GM18951 (cell line): ENCODE data around the gene SLAMF7.

Experiments
- POLR2A ChIP-seq: IDR thresholded peaks from 4 replicates; pipeline ENCODE4 v1.6.1; 2011; ENCODE audit warnings: mild to moderate bottlenecking; ENCODE audit not compliant: insufficient read length, insufficient read depth; ENCODE audit errors: extremely low read depth
- in situ Hi-C: fragments of 300-500 bp; cut with MboI; formaldehyde crosslinking; loops from one replicate; pipeline ENCODE4 v1.12.0; 2022; ENCODE audit warnings: low sequenced_read_pairs, mixed read lengths, inconsistent platforms; ENCODE audit not compliant: unreplicated experiment

The SLAMF7 gene

DNA sequence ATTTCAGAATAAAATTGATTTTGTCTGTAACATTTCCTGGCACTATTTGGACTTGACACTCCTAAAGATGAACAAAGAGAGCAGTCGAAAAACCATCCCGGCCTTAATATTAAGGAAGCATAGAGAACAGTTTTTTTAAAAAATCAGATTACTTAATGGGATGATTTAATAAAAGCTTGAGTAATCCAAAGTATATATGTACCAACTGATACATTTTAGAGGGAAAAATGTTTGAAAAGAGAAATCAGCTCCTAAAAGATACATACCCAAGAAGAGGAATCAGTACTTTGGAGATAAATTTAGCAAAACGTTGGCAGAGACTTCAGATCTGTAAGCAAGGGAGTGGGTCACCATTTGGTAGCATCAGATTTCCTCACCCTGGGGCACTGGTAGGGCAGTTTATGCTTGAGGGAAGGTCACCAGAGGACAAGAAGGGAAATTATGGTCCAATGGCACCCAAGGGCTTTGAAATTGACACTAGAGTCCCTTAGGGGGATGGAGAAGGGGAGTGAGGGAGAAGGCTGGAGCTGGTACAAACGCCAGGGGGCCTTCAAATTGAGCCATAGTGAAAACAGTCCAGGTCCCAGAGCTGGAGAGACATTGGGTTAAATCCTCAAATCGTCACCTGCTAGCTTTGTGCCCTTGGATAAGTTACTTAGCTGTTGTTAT lies 5.9 kb downstream of the SLAMF7 start:
- no peak for TF ChIP-seq POLR2A
- in situ Hi-C loops, result no loop called here

GRCh38 chr1:160745551-160745950 lies 6.5 kb downstream of the SLAMF7 start:
- no peak for TF ChIP-seq POLR2A
- in situ Hi-C loops, result no loop called here

- no peak for TF ChIP-seq POLR2A
- in situ Hi-C loops, result no loop called here
These were observed 7.9 kb downstream of the SLAMF7 start for GRCh38 chr1:160746836-160747500.

GRCh38 chr1:160747717-160748116 lies 8.7 kb downstream of the SLAMF7 start:
- in situ Hi-C loops, result no loop called here
- TF ChIP-seq POLR2A, result no peak

DNA sequence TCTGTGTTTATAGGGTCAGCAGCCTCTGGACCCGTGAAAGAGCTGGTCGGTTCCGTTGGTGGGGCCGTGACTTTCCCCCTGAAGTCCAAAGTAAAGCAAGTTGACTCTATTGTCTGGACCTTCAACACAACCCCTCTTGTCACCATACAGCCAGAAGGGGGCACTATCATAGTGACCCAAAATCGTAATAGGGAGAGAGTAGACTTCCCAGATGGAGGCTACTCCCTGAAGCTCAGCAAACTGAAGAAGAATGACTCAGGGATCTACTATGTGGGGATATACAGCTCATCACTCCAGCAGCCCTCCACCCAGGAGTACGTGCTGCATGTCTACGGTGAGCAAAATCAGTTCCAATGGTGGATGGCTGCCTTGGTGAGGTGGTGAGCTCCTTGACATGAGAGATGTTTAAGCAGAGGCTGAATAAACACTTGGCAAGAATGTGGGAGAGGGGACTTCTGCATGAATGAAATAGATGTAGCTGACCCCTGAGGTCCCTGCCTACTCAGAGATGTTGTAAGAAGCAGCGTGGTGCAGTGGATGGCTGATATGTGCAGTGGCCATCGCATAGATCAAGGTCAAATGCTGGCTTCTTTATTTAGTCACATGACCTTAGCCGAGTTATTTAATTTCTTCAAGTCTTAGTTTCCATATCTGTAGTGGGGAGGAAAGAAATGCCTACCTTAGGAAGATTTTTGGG lies 9.3 kb downstream of the SLAMF7 start:
- peak; percentile 3 for TF ChIP-seq POLR2A
- in situ Hi-C loops, result no loop called here

DNA sequence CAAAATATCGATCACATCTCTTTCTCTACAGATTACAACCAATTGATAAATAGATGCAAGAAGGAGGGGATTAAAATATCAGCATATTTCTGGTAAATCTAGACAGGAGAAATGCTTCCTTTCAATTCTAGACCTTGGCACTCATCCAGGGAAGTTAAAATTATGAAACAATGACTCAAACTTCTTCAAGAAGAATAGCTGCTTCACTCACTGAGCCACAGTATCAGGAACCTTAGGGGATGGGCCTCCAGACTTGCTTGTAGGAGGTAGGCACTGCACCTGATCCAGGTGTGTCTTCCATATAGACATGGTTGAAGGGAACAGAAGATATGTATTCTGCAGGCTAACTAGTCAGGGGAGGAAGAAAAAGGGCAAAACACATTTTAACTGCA lies 9.8 kb downstream of the SLAMF7 start:
- in situ Hi-C loops, result no loop called here

GRCh38 chr1:160750608-160751007 lies 11.6 kb downstream of the SLAMF7 start:
- in situ Hi-C loops, result no loop called here
- TF ChIP-seq POLR2A, result no peak

More for the DNA sequence above, 9.8 kb downstream of the SLAMF7 start:
- TF ChIP-seq POLR2A, result no peak

DNA sequence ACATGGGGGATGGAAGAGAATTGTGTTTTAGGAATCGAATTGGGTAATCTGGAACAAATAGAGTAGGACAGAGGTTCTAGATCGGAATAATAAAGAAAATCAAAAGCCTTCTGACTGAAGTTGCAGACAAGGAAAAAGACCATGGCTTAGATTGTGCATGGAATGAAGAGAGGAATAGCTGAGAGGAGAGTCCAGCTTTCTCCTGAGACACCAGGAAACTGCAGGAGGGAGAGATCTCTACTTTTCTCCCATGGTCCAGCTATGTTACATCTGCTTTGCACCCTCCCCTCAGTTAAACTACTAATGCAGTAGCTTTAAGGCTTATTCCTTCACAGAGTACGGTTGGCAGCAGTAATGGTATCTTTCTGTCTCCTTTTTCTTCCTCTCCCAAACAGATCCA lies 13.4 kb downstream of the SLAMF7 start:
- TF ChIP-seq POLR2A, result no peak
- in situ Hi-C loops, result no loop called here

- peak; percentile 13 for TF ChIP-seq POLR2A
These were observed 13.9 kb downstream of the SLAMF7 start for GRCh38 chr1:160752924-160753323.

DNA sequence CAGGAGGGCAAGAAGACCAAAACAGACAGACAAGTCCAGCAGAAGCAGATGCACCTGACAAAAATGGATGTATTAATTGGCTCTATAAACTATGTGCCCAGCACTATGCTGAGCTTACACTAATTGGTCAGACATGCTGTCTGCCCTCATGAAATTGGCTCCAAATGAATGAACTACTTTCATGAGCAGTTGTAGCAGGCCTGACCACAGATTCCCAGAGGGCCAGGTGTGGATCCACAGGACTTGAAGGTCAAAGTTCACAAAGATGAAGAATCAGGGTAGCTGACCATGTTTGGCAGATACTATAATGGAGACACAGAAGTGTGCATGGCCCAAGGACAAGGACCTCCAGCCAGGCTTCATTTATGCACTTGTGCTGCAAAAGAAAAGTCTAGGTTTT lies 14.5 kb downstream of the SLAMF7 start:
- no peak for TF ChIP-seq POLR2A
- in situ Hi-C loops, result no loop called here

More at GRCh38 chr1:160752924-160753323, 13.9 kb downstream of the SLAMF7 start:
- in situ Hi-C loops, result no loop called here

DNA sequence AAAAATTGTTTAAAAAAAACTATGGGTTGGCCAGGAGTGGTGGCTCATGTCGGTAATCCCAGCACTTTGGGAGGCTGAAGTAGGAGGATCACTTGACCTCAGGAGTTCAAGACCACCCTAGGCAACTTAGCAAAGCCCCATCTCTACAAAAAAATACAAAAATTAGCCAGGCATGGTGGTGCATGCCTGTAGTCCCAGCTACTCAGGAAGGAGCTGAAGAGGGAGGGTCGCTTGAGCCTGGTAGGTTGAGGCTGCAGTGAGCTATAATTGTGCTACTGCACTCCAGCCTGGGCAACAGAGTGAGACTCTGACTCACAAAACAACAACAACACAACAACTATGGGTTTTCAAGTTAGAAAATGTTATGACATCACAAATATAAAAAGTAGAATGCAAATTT lies 16.4 kb downstream of the SLAMF7 start:
- in situ Hi-C loops, result no loop called here

GRCh38 chr1:160755911-160756848 lies 17.1 kb downstream of the SLAMF7 start:
- in situ Hi-C loops, result no loop called here
- TF ChIP-seq POLR2A, result peak; percentile 26

More for the DNA sequence above, 16.4 kb downstream of the SLAMF7 start:
- no peak for TF ChIP-seq POLR2A

- TF ChIP-seq POLR2A, result no peak
- in situ Hi-C loops, result no loop called here
These were observed 17.8 kb downstream of the SLAMF7 start for GRCh38 chr1:160756849-160757201.
